Activated T-cell treated with anti-CD3 and anti-CD28 coated beads, Interleukin-2, amount 50 U/mL, for 4 hours (primary cell): ENCODE data around the gene MRPS30. TPM values are rescaled to one million over a fixed set of nuclear protein-coding genes. Genes with fewer than 3 reads are reported as not detected.

Source experiments
- ATAC-seq, 2 donors: fragments of 200-7000 bp; cut with Tn5 transposase; one replicate each; pipeline ENCODE4 v1.10.0; 2021
- DNase-seq: peaks from one replicate; pipeline ENCODE4 v3.0.0-alpha.2; 2020
- H3K27me3 Mint-ChIP-seq: one replicate; pipeline ENCODE4 v1.8.0; 2021; ENCODE audit warnings: low read depth, mixed read lengths
- H3K36me3 Mint-ChIP-seq: one replicate; pipeline ENCODE4 v1.8.0; 2022; ENCODE audit warnings: mixed read lengths; ENCODE audit not compliant: insufficient read depth
- H3K4me1 Mint-ChIP-seq: one replicate; pipeline ENCODE4 v1.8.0; 2021; ENCODE audit warnings: low read depth, mixed read lengths
- H3K4me3 Mint-ChIP-seq: one replicate; pipeline ENCODE4 v1.8.0; 2021; ENCODE audit warnings: mild to moderate bottlenecking, moderate library complexity, mixed read lengths
- H3K9me3 Mint-ChIP-seq: one replicate; pipeline ENCODE4 v1.8.0; 2021; ENCODE audit warnings: mixed read lengths
- total RNA-seq, 3 donors: library from RNA; stranded (reverse); gene quantifications; one replicate each; pipeline ENCODE4 v1.2.1, GENCODE V29; 2021

Gene MRPS30
- total RNA-seq, 3 donors from 2014 or later, result 72.6 to 85.8 (median 85.7) TPM

DNA sequence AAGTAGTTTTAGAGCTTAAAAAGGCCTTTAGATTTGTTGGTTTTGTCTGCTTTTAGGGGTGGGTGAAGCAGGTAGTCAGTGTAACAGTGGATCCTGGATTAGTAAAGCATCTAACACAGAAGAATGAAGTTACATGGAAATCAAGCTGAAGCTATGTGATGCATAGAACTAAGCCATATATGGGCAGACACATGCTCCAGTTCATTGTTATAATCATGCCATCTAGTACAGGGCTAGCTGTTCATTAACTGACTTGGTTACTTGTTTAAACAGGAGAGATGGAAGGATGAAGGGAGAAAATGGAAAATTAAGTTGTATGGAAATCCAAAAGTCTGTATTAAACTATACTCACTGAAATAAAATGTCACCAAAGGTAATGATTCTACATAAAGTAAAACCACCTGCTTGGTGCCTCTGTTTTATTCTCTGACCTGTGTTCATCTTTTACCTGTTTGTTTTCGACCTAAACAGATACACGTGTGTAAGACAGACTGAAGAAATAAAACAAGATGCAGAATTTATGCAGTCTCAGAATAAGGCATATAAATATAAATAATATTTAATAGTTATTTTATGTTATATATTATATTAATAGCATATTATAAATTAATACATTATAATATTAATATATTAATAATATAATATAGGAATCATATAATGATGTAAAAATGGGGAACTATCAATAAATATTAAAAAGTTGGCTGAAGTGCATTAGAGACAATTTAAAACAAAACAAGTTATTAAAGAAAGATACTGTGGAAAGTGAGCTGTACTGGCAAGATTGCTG lies 33.9 kb downstream of the MRPS30 start:
- DNase-seq (no peak), ATAC-seq (no peak)
- H3K36me3 Mint-ChIP-seq, result peaks cover 14% of the 10 kb centered on the region
- H3K4me3 Mint-ChIP-seq, result no peak overlapping the region
- no peaks in the 10 kb centered on the region for H3K4me1 Mint-ChIP-seq
- H3K9me3 Mint-ChIP-seq, result peaks cover 11% of the 10 kb centered on the region
- no peaks in the 10 kb centered on the region for H3K27me3 Mint-ChIP-seq

DNA sequence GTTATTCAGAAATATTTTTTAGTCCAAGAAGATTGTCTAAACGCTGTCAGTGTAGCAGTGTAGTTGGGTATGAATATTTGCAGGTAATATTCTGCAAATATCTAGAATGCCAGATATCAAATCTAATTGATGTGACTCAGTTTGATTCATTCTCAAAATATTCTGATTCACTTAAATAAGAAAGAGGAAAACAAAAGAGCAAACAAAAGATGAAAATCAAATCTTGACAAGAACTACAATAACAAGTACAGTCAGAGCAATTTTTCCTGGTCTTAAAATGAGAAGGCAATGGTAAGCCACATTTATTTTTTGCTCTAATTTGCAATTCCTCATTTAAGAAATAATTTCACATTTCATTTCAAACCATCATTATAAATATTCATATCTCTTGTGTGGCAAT lies 36.0 kb downstream of the MRPS30 start:
- Mint-ChIP-seq H3K4me1 (no peaks in the 10 kb centered on the region), H3K27me3 (no peaks in the 10 kb centered on the region), H3K9me3 (no peaks in the 10 kb centered on the region), H3K4me3 (no peak overlapping the region), H3K36me3 (peaks cover 3% of the 10 kb centered on the region)
- DNase-seq, result no peak
- no peak for ATAC-seq

DNA sequence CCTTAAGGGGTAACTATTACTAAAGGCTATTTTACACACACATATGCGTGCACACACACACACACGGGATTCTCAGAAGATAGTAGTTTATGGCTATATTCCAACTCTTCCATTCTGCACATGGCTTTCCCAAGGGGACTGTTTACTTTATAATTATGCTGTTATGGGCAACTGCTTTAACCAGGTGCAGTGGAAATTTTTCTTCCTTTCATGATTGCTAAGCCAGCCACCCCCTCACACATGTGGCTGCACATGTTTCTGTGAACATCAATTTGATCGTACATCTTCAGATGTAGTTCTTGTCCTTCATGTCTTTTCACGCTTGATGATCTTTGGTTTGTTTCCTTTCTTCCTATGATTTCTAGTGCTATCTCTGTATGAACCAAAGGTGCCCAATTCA lies 37.0 kb downstream of the MRPS30 start:
- ATAC-seq, result no peak
- H3K9me3 Mint-ChIP-seq, result no peaks in the 10 kb centered on the region

DNA sequence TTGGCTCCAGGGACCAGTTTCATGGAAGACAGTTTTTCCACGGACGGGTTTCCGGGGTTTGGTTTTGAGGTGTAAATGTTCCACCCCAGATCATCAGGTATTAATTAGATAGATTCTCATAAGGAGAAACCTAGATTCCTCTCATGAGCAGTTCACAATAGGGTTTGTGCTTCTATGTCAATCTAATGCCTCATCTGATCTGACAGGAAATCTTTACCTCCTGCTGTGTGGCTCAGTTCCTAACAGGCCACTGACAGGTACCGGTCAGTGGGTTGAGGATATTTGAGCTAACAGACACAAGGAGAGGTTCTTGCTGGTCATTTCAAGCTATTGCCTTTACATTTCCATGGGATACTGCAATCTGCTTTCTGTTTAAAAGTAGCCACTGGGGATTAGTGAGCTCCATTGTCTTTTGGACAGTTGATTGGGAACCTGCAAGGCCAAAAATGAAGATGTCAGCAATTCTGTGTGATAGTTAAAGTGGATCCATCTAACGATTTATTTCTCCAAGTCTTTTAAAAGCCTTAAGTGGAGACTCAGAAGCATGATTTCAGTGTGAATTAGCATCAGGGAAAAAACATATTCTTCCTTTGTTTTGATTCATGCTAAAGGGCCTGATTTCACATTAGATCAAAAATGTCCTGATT lies 38.6 kb downstream of the MRPS30 start:
- no peaks in the 10 kb centered on the region for H3K36me3 Mint-ChIP-seq
- no peak for ATAC-seq
- no peaks in the 10 kb centered on the region for H3K27me3 Mint-ChIP-seq
- H3K9me3 Mint-ChIP-seq, result no peaks in the 10 kb centered on the region
- H3K4me3 Mint-ChIP-seq, result no peak overlapping the region
- DNase-seq, result no peak
- no peaks in the 10 kb centered on the region for H3K4me1 Mint-ChIP-seq

More for the DNA sequence above, 37.0 kb downstream of the MRPS30 start:
- no peak overlapping the region for H3K4me3 Mint-ChIP-seq
- DNase-seq, result no peak
- H3K4me1 Mint-ChIP-seq, result no peaks in the 10 kb centered on the region
- H3K27me3 Mint-ChIP-seq, result no peaks in the 10 kb centered on the region
- H3K36me3 Mint-ChIP-seq, result no peaks in the 10 kb centered on the region

DNA sequence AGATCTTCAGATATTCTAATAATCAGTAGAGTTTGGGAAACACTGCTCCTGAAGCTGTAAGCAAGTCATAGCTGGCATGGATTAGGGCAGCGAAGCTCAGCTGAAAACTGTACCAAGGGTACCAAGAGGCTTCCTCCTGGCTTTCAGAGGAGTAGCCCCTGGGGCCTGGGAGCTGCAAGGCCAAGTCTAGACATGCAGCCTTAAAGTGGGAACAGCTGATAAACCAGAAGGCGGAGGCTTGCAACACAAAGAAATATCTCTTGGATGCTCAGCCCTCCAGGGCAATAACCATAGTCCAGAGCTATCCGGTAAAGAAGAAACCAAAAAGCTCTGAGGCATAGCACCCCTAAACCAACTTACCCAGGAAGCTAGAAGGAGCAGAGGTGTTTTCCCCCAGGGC lies 51.5 kb downstream of the MRPS30 start:
- ATAC-seq (no peak), DNase-seq (no peak)
- no peak overlapping the region for H3K4me3 Mint-ChIP-seq
- H3K27me3 Mint-ChIP-seq, result no peaks in the 10 kb centered on the region
- no peaks in the 10 kb centered on the region for H3K9me3 Mint-ChIP-seq
- no peaks in the 10 kb centered on the region for H3K4me1 Mint-ChIP-seq
- H3K36me3 Mint-ChIP-seq, result no peaks in the 10 kb centered on the region

DNA sequence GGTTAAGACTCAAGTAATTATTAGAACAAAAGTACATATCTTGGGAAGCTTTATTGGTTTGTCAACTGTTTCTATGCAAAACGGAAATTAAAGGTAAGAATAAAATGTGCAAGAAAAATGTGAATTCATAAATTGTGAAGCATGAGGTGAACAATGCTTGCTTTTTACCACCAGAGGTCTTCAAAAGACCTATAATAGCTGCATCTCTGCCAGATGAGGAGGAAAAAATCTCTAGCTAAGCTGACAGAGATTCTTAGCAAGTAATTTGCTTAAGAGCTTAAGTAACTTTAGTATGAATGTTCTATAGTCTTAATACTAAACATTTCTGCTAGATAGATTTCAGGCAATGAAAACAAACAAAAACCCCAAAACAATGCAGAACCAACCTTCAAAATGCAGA lies 54.1 kb downstream of the MRPS30 start:
- no peak overlapping the region for H3K4me3 Mint-ChIP-seq
- H3K36me3 Mint-ChIP-seq, result no peaks in the 10 kb centered on the region
- H3K9me3 Mint-ChIP-seq, result no peaks in the 10 kb centered on the region
- H3K27me3 Mint-ChIP-seq, result no peaks in the 10 kb centered on the region
- ATAC-seq (no peak), DNase-seq (no peak)
- no peaks in the 10 kb centered on the region for H3K4me1 Mint-ChIP-seq
